ENCODE data around the gene MRPL44. TPM values are rescaled to one million over a fixed set of nuclear protein-coding genes. Genes with fewer than 3 reads are reported as not detected.
A peak's percentile ranks its signal among the peaks of the same experiment; 100 is the strongest.

Gene MRPL44
- total RNA-seq, 1 donor from 2014 or later, result 20.7 TPM

- H3K4me1 ChIP-seq, result no peaks in the 10 kb centered on the region
- ATAC-seq, result peak; percentile 46 to 75
- H3K36me3 ChIP-seq, result no peaks in the 10 kb centered on the region
- intact Hi-C loops (cut with DNase I), result no loop called here
- H3K9me3 ChIP-seq, result no peaks in the 10 kb centered on the region
- no peak overlapping the region for H3K27ac ChIP-seq
- TF ChIP-seq, protein P1, sequence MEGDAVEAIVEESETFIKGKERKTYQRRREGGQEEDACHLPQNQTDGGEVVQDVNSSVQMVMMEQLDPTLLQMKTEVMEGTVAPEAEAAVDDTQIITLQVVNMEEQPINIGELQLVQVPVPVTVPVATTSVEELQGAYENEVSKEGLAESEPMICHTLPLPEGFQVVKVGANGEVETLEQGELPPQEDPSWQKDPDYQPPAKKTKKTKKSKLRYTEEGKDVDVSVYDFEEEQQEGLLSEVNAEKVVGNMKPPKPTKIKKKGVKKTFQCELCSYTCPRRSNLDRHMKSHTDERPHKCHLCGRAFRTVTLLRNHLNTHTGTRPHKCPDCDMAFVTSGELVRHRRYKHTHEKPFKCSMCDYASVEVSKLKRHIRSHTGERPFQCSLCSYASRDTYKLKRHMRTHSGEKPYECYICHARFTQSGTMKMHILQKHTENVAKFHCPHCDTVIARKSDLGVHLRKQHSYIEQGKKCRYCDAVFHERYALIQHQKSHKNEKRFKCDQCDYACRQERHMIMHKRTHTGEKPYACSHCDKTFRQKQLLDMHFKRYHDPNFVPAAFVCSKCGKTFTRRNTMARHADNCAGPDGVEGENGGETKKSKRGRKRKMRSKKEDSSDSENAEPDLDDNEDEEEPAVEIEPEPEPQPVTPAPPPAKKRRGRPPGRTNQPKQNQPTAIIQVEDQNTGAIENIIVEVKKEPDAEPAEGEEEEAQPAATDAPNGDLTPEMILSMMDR (IDR thresholded peaks at IDR 0.05), result no peak
- H3K27me3 ChIP-seq (ENCODE audit: low read depth), result no peaks in the 10 kb centered on the region
- H3K4me3 ChIP-seq, result no peak overlapping the region
- DNase-seq, result no peak
These were observed 32.1 kb downstream of the MRPL44 start for GRCh38 chr2:223989206-223989855.

DNA sequence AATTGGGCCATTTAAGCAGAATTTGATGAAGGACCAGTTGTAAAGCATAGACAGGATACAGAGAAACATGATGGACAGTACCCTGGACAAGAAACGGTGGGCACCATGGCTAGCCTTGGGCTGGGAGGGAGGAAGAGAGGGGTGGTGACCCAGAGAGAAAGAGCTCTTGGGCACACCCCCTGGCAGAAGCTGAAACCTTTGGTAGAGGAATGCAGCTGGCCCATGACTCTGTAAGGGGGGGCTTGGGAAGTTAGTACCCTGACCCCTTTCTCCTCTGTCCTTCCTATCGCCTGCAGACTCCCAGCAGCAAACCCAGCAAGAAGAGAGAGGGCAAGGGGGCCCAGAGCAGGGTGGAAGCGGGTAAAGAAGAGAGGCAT lies 32.6 kb downstream of the MRPL44 start:
- DNase-seq (no peak), ATAC-seq (peak in 1 of 2 donors; percentile 40)
- Histone ChIP-seq H3K27me3 (ENCODE audit: low read depth) (no peaks in the 10 kb centered on the region), H3K4me3 (no peak overlapping the region), H3K27ac (no peak overlapping the region), H3K4me1 (no peaks in the 10 kb centered on the region), H3K9me3 (no peaks in the 10 kb centered on the region), H3K36me3 (no peaks in the 10 kb centered on the region)
- TF ChIP-seq, protein P1 (IDR thresholded peaks at IDR 0.05), result no peak
- intact Hi-C loops (cut with DNase I), result no loop called here

DNA sequence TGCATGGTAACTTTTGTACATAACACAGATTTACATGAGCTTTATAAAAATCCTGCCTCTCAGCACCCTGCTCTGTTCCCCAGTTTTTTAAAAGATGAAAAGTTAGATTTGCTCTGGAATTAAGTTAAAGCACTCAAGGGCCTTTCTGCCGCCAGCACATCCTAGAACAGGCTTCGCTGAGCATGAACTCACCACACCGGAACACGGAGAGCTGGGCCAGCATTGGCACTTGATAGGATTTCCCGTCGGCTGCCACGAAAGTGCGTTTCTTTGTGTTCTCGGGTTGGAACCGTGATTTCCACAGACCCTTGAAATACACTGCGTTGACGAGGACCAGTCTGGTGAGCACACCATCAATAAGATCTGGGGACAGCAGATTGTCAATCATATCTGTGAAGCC lies 34.3 kb downstream of the MRPL44 start:
- Histone ChIP-seq H3K4me3 (no peak overlapping the region), H3K36me3 (no peaks in the 10 kb centered on the region), H3K9me3 (no peaks in the 10 kb centered on the region), H3K4me1 (no peaks in the 10 kb centered on the region), H3K27ac (no peak overlapping the region), H3K27me3 (ENCODE audit: low read depth) (no peaks in the 10 kb centered on the region)
- DNase-seq (no peak), ATAC-seq (no peak)
- TF ChIP-seq, protein P1 (IDR thresholded peaks at IDR 0.05), result no peak
- intact Hi-C loops (cut with DNase I), result no loop called here

DNA sequence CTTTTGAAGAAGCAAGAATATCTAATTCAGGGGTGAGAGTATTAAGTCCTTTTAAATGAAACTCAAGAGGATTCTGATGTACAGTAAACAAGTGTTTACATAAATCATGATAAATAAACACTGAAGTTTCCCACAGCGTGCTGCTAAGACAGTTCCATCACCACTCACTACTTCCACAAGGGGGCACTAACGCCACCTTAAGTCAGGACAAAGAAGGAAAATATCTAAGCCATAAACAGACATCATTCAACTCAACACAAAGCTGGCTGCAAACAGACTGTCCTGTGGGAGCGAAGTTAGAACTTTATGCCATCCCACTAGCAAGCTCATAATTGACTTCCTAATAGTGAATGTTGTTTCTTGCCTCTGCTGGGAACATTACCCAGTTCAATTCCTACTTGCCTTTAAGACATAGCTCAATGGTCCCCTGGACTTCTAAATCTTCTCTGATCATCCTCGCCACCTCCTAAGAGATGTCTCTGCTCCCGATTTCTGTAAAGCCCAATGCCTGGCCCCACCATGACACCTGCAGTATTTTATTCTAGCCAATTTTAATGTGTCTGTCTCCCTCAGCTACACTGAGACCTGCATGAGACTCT lies 36.5 kb downstream of the MRPL44 start:
- no peak overlapping the region for H3K4me3 ChIP-seq
- H3K27me3 ChIP-seq (ENCODE audit: low read depth), result no peaks in the 10 kb centered on the region
- H3K9me3 ChIP-seq, result no peaks in the 10 kb centered on the region
- H3K4me1 ChIP-seq, result no peaks in the 10 kb centered on the region
- DNase-seq (no peak), ATAC-seq (peak; percentile 65 to 69)
- H3K27ac ChIP-seq, result no peak overlapping the region
- TF ChIP-seq, protein P1 (IDR thresholded peaks at IDR 0.05), result peak; percentile 79
- intact Hi-C loops (cut with DNase I), result no loop called here
- H3K36me3 ChIP-seq, result no peaks in the 10 kb centered on the region

GRCh38 chr2:223994562-223995162 lies 37.4 kb downstream of the MRPL44 start:
- Histone ChIP-seq H3K36me3 (no peaks in the 10 kb centered on the region), H3K27me3 (ENCODE audit: low read depth) (no peaks in the 10 kb centered on the region), H3K9me3 (no peaks in the 10 kb centered on the region), H3K4me1 (no peaks in the 10 kb centered on the region), H3K27ac (no peak overlapping the region), H3K4me3 (no peak overlapping the region)
- intact Hi-C loops (cut with DNase I), result loop anchor here (5.0 kb wide), 1 partner anchor 288 kb away; no protein-coding TSS in a partner anchor
- TF ChIP-seq, protein P1 (IDR thresholded peaks at IDR 0.05), result no peak
- DNase-seq, result no peak
- no peak for ATAC-seq
